ENCODE data around the gene GRAMD1C.

Gene GRAMD1C

GRCh38 chr3:113952921-113953320, 114.3 kb downstream of the GRAMD1C start:
- DNase-seq (ENCODE audit: low read depth) = no peak

GRCh38 chr3:113953677-113954076, 115.1 kb downstream of the GRAMD1C start:
- no peak for DNase-seq (ENCODE audit: low read depth)

GRCh38 chr3:113954091-113954685, 115.6 kb downstream of the GRAMD1C start:
- no peak for DNase-seq (ENCODE audit: low read depth)

GRCh38 chr3:113963879-113964278, 125.3 kb downstream of the GRAMD1C start:
- no peak for DNase-seq (ENCODE audit: low read depth)

GRCh38 chr3:113966172-113966571, 127.6 kb downstream of the GRAMD1C start:
- DNase-seq (ENCODE audit: low read depth) = no peak

GRCh38 chr3:113968986-113969385, 130.4 kb downstream of the GRAMD1C start:
- no peak for DNase-seq (ENCODE audit: low read depth)

- no peak for DNase-seq (ENCODE audit: low read depth)
Observed at GRCh38 chr3:113977822-113978221, 139.2 kb downstream of the GRAMD1C start.

- no peak for DNase-seq (ENCODE audit: low read depth)
Observed at GRCh38 chr3:113979916-113980315, 141.3 kb downstream of the GRAMD1C start.

- no peak for DNase-seq (ENCODE audit: low read depth)
Observed at GRCh38 chr3:113981803-113982202, 143.2 kb downstream of the GRAMD1C start.

GRCh38 chr3:113983544-113983943, 145.0 kb downstream of the GRAMD1C start:
- no peak for DNase-seq (ENCODE audit: low read depth)

- DNase-seq (ENCODE audit: low read depth) = no peak
Observed at GRCh38 chr3:113985541-113985940, 147.0 kb downstream of the GRAMD1C start.
